AG04449 (cell line): ENCODE measurements around the gene DTD1.

Source experiments
- CTCF ChIA-PET: fragments of 350-600 bp; formaldehyde crosslinking; extraction: SDS; loops from one replicate; lab custom pipeline; 2021; ENCODE audit warnings: antibody characterized with exemption; lab: Yijun Ruan, JAX
- POLR2A ChIA-PET: fragments of 400-600, 350-600 bp; formaldehyde crosslinking; extraction: SDS; loops from one replicate; lab custom pipeline; 2020; ENCODE audit warnings: antibody characterized with exemption, inconsistent platforms; lab: Yijun Ruan, JAX
- DNase-seq: peaks from one replicate; pipeline ENCODE4 v3.0.0-alpha.2; 2010; ENCODE audit warnings: low read depth, low spot score
- H3K4me3 ChIP-seq: 2 replicates; pipeline ENCODE4 v1.5.1; 2011; ENCODE audit warnings: low read depth, mild to moderate bottlenecking, control low read depth, low read length
- TF ChIP-seq, protein P1 (sequence below): IDR thresholded peaks from one replicate; pipeline ENCODE4 v1.5.1; 2011; ENCODE audit warnings: mild to moderate bottlenecking, moderate library complexity, low read length, control low read depth, inconsistent platforms; ENCODE audit not compliant: insufficient read depth; ENCODE audit errors: missing control alignments

DTD1 gene

DNA sequence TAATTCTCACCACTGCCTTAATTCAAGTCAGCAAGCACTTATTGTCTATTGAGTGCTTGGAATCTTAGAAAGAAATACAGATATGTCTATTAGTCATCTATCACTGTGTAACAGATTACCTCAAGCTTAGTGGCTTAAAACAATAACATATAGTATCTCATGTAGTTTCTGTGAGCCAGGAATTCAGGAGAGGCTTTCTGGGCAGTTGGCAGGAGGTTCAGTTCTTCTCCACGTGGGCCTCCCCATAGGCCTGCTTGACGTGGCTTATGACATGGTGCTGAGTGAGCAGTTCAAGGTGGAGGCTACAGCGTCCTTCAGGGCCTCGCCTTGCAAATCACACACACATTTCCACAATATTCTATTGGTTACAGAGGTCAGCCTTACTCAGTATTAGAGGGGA, 69.7 kb downstream of the DTD1 start:
- ChIA-PET POLR2A (no interaction called here), CTCF (interaction anchor here (0.7 to 1.0 kb wide), 2 partner anchors 46 to 231 kb away, joined by 3 read pairs; no protein-coding TSS in a partner anchor)
- DNase-seq, result no peak

DNA sequence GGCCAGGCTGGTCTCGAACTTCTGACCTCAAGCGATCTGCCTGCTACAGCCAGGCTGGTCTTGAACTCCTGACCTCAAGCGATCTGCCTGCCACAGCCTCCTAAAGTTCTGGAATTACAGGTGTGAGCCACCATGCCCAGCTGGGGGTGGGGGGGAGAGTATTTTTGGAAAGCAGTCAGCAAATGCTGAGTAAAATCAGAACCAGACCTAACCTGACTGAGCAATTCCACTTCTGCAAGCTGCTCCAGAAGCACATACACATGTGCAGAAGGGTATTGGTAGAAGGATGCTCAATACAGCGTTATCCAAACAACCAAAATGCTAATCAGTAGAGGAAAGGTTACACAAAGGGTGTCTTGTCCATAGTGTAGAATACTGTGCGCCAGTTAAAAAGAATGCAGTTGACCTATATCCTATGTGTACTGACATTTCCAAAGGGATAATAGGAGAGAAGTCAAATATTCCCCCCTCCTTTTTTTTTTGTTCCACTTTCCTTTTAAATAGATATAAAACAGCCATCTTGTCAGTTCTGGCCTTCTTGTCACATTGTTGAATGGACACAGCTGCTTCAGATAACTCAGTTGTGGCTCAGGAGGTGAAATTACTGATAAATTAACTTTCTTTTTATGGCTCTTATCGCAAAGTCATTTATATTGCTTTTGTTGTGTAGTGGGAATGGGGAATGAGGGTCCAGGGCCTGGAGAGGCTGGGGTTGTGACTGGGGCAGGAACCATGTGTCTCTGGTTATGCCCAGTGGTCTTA, 74.6 kb downstream of the DTD1 start:
- TF ChIP-seq, protein P1, sequence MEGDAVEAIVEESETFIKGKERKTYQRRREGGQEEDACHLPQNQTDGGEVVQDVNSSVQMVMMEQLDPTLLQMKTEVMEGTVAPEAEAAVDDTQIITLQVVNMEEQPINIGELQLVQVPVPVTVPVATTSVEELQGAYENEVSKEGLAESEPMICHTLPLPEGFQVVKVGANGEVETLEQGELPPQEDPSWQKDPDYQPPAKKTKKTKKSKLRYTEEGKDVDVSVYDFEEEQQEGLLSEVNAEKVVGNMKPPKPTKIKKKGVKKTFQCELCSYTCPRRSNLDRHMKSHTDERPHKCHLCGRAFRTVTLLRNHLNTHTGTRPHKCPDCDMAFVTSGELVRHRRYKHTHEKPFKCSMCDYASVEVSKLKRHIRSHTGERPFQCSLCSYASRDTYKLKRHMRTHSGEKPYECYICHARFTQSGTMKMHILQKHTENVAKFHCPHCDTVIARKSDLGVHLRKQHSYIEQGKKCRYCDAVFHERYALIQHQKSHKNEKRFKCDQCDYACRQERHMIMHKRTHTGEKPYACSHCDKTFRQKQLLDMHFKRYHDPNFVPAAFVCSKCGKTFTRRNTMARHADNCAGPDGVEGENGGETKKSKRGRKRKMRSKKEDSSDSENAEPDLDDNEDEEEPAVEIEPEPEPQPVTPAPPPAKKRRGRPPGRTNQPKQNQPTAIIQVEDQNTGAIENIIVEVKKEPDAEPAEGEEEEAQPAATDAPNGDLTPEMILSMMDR, result no peak
- H3K4me3 ChIP-seq, result no peak overlapping the region
- CTCF ChIA-PET, result no interaction called here
- DNase-seq, result no peak
- POLR2A ChIA-PET, result no interaction called here

More for the DNA sequence above, 69.7 kb downstream of the DTD1 start:
- TF ChIP-seq, protein P1, result no peak
- H3K4me3 ChIP-seq, result no peak overlapping the region

DNA sequence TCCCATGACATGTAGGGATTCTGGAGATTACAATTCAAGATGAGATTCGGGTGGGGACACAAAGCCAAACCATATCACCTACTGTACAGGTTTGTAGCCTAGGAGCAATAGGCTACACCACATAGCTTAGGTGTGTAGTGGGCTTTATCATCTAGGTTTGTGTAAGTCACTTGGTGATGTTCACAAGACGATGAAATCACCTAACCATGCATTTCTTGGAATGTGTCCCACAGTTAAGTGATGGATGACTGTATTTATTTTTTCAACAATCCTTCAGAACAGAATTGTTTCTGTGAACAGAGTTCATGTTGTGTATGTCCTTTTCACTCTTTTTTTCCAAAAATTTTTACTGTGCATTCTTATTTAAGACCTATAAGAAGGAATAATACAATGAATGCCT, 76.1 kb downstream of the DTD1 start:
- ChIA-PET POLR2A (no interaction called here), CTCF (no interaction called here)
- no peak for DNase-seq
- TF ChIP-seq, protein P1, result no peak
- no peak overlapping the region for H3K4me3 ChIP-seq

DNA sequence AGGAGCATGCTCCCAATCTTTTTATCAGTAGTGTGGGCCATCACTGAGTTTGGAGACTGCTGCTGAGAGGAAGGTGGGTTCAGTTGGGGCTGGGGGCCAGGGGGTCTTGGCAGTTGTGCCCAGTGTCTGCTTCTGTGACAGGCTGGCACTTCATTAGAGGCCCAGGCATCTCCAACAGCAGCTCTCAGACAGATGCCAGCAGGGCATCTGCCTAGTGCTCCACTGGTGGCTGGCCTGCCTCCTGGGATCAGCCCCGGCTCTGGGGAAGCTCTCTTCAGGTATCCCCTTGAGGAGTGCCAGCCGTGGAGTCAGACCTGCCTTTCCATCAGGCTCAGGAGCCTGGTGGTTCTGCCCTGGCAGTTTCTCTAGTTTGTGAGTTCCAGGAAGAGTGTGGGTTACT, 77.3 kb downstream of the DTD1 start:
- CTCF ChIA-PET, result no interaction called here

DNA sequence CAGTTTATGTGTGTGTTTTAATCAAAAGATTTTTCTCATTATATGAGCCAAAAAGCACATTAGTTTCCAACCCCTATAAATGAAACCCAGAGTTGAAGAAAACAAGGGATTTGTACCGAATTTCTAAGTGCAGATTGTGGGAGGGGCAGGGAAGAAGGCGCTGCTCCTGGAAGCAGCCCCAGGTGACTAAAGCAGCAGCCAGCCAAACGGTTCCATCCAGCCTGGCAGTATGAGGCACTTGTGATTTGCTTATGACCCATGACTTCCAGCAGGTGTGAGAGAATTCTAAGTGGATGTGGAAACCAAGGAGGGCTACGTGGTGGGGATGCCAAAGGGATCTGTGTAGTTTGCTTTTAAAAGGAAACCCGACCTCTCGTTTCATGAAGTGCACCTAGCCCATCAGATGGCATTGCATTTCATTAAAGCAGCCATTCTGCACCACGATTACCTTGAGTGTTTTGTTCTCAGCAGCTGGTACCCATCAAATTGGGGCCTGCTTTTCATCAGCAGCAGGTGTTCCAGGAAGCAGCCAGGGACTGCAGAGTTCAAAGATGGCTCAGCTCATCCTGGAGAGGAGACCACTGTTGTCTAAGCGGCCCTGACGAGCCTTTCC, 79.1 kb downstream of the DTD1 start:
- CTCF ChIA-PET, result no interaction called here
- DNase-seq, result no peak
- H3K4me3 ChIP-seq, result no peak overlapping the region
- POLR2A ChIA-PET, result no interaction called here
- TF ChIP-seq, protein P1, result no peak

More for the DNA sequence above, 77.3 kb downstream of the DTD1 start:
- TF ChIP-seq, protein P1, result no peak
- no peak for DNase-seq
- no peak overlapping the region for H3K4me3 ChIP-seq
- POLR2A ChIA-PET, result no interaction called here
